Measurements from ENCODE around the gene MRPS18A.

DNA sequence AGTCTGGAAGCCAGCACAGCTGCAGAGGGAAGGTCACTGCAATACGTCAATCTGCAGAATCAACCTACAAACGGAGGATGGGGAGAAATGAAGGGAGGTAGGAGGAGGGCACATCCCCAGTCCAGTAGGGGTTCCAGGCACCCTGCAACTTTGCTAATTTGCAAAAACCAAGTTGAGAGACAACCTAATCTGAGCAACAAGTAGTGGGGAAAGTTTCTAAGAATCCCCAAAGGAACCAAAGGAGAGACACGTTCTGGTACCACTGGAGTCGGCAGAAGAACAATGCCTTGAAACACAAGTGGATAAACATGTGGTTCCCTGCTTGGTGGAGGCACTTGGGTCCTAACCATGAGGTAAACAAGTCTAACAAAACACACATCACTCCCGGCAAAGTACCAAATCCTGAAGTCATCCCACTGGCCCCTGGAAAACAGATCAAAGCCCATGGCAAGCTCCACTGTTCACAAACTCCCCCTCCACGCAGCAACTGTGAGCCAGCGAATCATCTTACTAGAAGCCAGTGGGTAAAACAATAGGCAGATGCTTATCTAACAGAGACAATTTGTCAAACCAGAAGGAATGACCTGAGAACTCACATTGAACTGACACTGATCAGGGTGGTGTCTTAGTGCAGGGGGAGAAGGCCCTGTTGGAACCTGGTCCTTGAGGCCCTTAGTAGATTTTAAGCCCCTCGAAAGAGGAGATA lies 4.7 kb downstream of the MRPS18A start:
- TF ChIP-seq, protein P1, sequence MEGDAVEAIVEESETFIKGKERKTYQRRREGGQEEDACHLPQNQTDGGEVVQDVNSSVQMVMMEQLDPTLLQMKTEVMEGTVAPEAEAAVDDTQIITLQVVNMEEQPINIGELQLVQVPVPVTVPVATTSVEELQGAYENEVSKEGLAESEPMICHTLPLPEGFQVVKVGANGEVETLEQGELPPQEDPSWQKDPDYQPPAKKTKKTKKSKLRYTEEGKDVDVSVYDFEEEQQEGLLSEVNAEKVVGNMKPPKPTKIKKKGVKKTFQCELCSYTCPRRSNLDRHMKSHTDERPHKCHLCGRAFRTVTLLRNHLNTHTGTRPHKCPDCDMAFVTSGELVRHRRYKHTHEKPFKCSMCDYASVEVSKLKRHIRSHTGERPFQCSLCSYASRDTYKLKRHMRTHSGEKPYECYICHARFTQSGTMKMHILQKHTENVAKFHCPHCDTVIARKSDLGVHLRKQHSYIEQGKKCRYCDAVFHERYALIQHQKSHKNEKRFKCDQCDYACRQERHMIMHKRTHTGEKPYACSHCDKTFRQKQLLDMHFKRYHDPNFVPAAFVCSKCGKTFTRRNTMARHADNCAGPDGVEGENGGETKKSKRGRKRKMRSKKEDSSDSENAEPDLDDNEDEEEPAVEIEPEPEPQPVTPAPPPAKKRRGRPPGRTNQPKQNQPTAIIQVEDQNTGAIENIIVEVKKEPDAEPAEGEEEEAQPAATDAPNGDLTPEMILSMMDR (IDR thresholded peaks at IDR 0.05) = no peak
- TF ChIP-seq POLR2A (IDR thresholded peaks at IDR 0.05) = no peak
